GM12891 (cell line): ENCODE measurements around the gene TMPRSS13.

Experiments
- DNase-seq: peaks from one replicate; pipeline ENCODE4 v3.0.0; 2011; ENCODE audit warnings: low spot score; ENCODE audit not compliant: insufficient read length
- FAIRE-seq: peaks from 2 replicates; lab custom pipeline; 2011; peaks lifted over from hg19 to GRCh38; lab: Jason Lieb, UNC
- PAX5 ChIP-seq: IDR thresholded peaks from 2 replicates; pipeline ENCODE4 v1.6.1; 2011; ENCODE audit warnings: low read length, moderate library complexity, mild to moderate bottlenecking; ENCODE audit not compliant: insufficient read depth, severe bottlenecking
- POLR2A ChIP-seq: IDR thresholded peaks from 2 replicates; pipeline ENCODE4 v1.6.1; 2011; ENCODE audit warnings: low read depth, low read length, control low read depth
- POLR2AphosphoS5 ChIP-seq: IDR thresholded peaks from 2 replicates; pipeline ENCODE4 v1.6.1; 2011; ENCODE audit warnings: low read depth, low read length, control low read depth
- POU2F2 ChIP-seq: IDR thresholded peaks from 2 replicates; pipeline ENCODE4 v1.6.1; 2011; ENCODE audit warnings: low read depth, mild to moderate bottlenecking, control low read depth, low read length, moderate library complexity
- SPI1 ChIP-seq: IDR thresholded peaks from 2 replicates; pipeline ENCODE4 v1.6.1; 2011; ENCODE audit warnings: low read depth, low read length, control low read depth
- TAF1 ChIP-seq: IDR thresholded peaks from 2 replicates; pipeline ENCODE4 v1.6.1; 2011; ENCODE audit warnings: low read depth, low read length, control low read depth

The TMPRSS13 gene

DNA sequence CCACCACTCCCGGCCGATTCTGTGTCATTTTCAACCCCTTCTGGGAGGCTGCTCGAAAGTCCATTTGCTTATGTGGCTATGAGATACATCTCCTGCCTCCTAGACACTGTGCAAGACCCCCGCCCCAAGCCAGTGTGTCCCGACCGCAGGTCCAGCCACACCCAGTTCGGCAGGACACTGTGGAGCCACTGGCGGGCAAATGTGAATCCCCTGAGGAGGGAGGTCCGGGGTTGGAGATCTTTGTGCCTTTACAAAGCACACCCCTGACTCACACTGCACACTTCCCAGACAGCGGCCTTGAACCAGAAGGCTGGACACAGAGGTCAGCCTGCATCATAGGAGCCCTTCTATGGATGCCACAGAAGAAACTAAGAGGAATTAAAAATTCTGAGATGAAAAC is 70.1 kb downstream of the TMPRSS13 start:
- no peak for DNase-seq
- TF ChIP-seq PAX5, result no peak
- TF ChIP-seq TAF1, result no peak
- no peak for TF ChIP-seq POLR2A
- no peak for TF ChIP-seq POU2F2
- no peak for TF ChIP-seq POLR2AphosphoS5
- no peak for TF ChIP-seq SPI1
- FAIRE-seq, result no peak

DNA sequence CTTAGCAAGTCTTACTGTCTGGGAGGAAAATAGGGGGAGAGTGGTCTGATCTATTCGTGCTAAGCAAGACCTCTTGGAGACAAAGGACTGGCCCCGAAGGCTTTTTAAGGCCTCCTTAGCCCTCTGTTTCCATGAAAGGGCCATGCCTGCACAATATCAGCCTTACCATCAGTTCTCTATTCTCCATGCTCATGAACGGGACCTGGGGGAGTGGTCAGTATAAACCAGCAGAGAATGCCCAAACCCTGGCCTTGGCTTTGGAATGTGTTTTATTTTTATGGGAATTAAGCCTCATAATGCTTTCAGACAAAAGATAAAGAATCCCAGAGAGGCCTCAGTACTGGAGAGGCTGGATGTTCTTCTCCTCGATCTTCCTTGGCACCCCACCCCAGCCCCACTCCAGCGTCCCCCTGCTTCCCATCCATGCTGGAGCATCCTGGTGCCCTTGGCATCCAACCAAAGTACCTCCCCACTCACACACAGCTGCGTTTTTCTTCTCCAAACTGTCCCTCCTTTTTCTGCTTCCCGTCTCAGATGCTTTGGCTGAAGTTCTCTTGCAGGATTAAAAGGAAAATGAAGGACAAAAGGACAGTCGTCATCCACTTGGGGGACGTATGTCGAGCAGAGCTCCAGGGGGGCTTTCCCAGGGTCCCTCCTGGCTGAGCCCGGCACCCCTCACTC is 71.3 kb downstream of the TMPRSS13 start:
- FAIRE-seq, result no peak
- DNase-seq, result no peak
- TF ChIP-seq POLR2AphosphoS5 (no peak), TAF1 (no peak), PAX5 (no peak), SPI1 (no peak), POU2F2 (no peak), POLR2A (no peak)

DNA sequence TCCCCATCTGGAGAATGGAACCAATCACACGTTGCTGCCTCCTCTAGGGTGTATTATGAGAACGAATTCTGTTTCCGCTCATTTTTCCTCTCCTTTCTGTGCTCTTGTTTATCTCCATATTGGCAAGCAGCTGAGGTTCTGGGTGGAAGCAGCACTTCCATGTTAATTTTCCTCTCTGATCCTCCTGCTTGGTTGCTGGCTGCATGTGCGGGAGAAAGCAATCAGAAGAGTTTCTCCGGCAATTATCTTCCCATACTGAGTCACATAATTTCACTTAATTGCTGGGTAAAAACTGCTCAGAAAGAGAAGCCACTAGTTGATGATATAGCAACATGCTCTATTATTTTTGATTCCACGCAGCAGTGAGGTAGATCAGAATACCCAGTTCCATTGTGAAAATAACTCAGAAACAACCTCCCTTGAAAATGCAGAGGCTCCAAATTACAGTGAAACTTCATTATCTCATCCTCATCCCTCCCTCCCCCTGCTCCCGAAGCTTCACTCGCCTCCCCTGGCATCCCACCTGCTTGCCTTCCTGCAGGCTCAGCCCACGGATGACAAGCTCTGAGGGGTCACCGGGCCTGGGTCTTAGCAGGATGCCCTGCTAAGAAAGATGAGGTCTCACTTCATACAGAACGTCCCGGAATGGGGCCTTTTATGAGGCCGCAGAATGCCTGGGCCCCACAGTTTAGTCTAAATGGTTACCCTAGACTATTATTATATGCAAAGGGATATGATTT is 73.1 kb downstream of the TMPRSS13 start:
- TF ChIP-seq POLR2A, result no peak
- TF ChIP-seq SPI1, result no peak
- no peak for TF ChIP-seq PAX5
- no peak for TF ChIP-seq POU2F2
- DNase-seq (no peak), FAIRE-seq (no peak)

DNA sequence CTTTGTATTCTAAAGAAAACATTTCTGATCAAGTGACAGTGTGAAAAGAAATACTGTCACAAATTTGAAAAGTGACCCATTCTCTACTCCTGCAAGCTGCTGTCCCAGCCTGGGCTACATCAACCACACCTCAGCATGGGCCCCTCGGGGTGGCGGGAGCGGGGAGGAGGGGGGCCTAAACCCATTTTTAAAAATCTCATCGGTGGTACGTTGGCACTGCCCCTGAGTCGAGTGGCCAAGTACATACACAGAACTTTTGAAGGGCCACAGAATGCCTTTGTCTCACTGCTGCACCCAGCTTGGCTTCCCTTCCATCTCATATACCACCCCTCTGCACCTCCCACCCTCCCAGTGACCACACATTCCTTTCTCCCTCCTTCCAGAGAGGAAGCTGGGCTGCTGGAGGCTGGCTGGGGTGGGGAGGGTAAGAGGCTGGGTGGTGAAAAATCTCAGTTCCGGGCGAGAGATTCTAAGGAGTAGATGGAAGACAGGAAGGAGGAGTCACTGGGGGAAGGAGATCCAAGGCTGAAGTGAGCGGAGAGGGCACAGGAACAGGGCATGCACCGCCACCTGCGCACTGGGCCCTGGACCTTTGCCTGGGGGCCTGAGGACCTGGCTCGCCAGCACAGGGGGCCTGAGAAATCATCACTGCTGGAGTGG is 73.9 kb downstream of the TMPRSS13 start:
- TF ChIP-seq PAX5 (no peak), POLR2A (no peak), TAF1 (no peak), SPI1 (no peak), POLR2AphosphoS5 (no peak), POU2F2 (no peak)
- DNase-seq (no peak), FAIRE-seq (no peak)

DNA sequence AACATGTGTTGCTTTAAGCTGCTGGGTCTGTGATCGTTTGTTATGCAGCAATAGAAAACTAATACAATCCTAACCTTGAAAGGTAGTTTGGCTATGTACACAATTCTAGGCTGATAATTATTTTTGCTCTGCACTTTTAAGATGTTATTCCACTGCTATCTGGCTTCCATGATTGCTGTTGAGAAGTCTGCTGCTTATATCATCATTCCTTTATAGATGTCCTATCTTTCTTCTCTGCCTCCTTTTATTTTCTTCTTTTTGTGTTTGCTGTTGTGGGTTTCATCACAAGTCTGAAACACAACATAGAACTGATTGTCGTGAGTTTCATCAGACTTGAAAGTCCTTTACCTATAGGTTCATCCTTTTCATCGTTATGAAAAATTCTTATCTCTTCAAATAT is 76.9 kb downstream of the TMPRSS13 start:
- DNase-seq (no peak), FAIRE-seq (no peak)
- TF ChIP-seq PAX5 (no peak), TAF1 (no peak), POU2F2 (no peak), POLR2A (no peak), POLR2AphosphoS5 (no peak)

DNA sequence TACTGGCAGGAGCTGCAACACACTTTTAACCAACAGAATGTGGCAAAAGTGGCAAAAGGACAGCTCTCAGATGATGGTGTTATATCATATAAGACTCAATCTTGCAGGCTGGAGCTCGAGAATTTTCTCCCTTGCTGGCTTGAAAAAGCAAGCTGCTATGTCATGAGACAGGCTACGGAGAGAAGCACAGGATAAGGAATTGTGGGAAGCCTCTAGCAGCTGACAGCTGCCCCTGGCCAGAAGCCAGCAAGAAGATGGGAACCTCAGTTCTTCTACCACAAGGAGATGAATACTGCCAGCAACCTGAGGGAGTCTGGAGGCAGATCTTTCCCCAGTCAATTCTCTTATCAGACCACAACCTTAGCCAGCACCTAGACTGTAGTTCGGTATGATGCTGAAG is 77.3 kb downstream of the TMPRSS13 start:
- no peak for DNase-seq
- TF ChIP-seq POLR2AphosphoS5 (no peak), PAX5 (no peak), POLR2A (no peak), TAF1 (no peak), SPI1 (no peak), POU2F2 (no peak)
- no peak for FAIRE-seq

DNA sequence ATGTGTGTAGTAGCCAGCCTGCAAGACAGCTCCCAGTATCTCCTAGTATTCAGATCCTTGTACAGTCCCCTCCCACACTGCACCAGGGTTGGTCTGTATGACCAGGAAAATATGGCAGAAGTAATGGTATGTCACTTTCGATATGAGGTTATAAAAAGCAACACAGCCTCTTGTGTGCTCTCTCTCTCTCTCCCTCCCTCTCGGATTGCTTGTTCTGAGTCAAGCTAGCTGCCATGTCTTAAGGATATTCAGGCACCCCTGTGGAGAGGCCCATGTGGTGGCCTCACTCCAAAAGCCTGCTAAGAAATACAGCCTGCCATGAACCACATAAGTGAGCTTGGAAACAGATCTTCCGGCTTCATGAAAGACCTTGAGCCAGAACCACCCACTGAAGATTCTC is 78.1 kb downstream of the TMPRSS13 start:
- no peak for TF ChIP-seq PAX5
- no peak for TF ChIP-seq TAF1
- no peak for TF ChIP-seq POLR2AphosphoS5
- TF ChIP-seq POU2F2, result no peak
- no peak for TF ChIP-seq SPI1
- no peak for TF ChIP-seq POLR2A
- DNase-seq, result no peak

More for the DNA sequence above, 78.1 kb downstream of the TMPRSS13 start:
- FAIRE-seq, result no peak
